ENCODE measurements around the gene TARBP1. TPM values are rescaled to one million over a fixed set of nuclear protein-coding genes. Genes with fewer than 3 reads are reported as not detected.

Gene TARBP1
- total RNA-seq, 4 donors from 2014 or later = 19.9 to 44.4 (median 27.6) TPM

- peaks cover 8 to 24% (median 14%) of the 10 kb centered on the region in 4 donors for H3K4me1 ChIP-seq
- H3K4me3 ChIP-seq = no peak overlapping the region
- in situ Hi-C loops (cut with MboI; ENCODE audit: low pct_ligation_motif_present in 1 of 4, low pct_unique_long_range_greater_than_20kb in 1 of 4, low sequenced_read_pairs in 3 of 4) (no loop called here), intact Hi-C loops (cut with DNase I; ENCODE audit: low total_unique reads) (no loop called here)
- H3K27me3 ChIP-seq = no peaks in the 10 kb centered on the region
- H3K9me3 ChIP-seq = no peaks in the 10 kb centered on the region
- no peak overlapping the region for H3K27ac ChIP-seq
- no peak for DNase-seq
- no peak for TF ChIP-seq POLR2AphosphoS5 (IDR thresholded peaks at IDR 0.05)
- no peak for TF ChIP-seq POLR2A (IDR thresholded peaks at IDR 0.05)
- TF ChIP-seq CTCF (IDR thresholded peaks at IDR 0.05) = no peak
- TF ChIP-seq EP300 (IDR thresholded peaks at IDR 0.05; ENCODE audit: low read depth) = no peak
- H3K36me3 ChIP-seq = no peaks in the 10 kb centered on the region
- WGBS, 2 donors (ENCODE audit: low coverage in 1 of 2) = 58% methylated on average over 2 of the region's 2 CpGs; no CpG with 5 or more reads in 1 of the 2 donors
These were observed 107.6 kb downstream of the TARBP1 start for GRCh38 chr1:234371414-234371813.

GRCh38 chr1:234369784-234370183, 109.2 kb downstream of the TARBP1 start:
- Histone ChIP-seq H3K4me1 (peaks cover 8 to 16% (median 11%) of the 10 kb centered on the region in 4 donors), H3K27ac (no peak overlapping the region), H3K36me3 (no peaks in the 10 kb centered on the region), H3K9me3 (no peaks in the 10 kb centered on the region), H3K4me3 (no peak overlapping the region), H3K27me3 (no peaks in the 10 kb centered on the region)
- TF ChIP-seq POLR2AphosphoS5 (IDR thresholded peaks at IDR 0.05) (no peak), CTCF (IDR thresholded peaks at IDR 0.05) (no peak), POLR2A (IDR thresholded peaks at IDR 0.05) (no peak), EP300 (IDR thresholded peaks at IDR 0.05; ENCODE audit: low read depth) (no peak)
- in situ Hi-C loops (cut with MboI; ENCODE audit: low pct_ligation_motif_present in 1 of 4, low pct_unique_long_range_greater_than_20kb in 1 of 4, low sequenced_read_pairs in 3 of 4) (no loop called here), intact Hi-C loops (cut with DNase I; ENCODE audit: low total_unique reads) (no loop called here)
- no peak for DNase-seq
- 68 to 89% methylated on average over 1 of the region's 1 CpG for WGBS, 2 donors (ENCODE audit: low coverage in 1 of 2)

- H3K27me3 ChIP-seq = no peaks in the 10 kb centered on the region
- intact Hi-C loops (cut with DNase I; ENCODE audit: low total_unique reads) (no loop called here), in situ Hi-C loops (cut with MboI; ENCODE audit: low pct_ligation_motif_present in 1 of 4, low pct_unique_long_range_greater_than_20kb in 1 of 4, low sequenced_read_pairs in 3 of 4) (no loop called here)
- TF ChIP-seq POLR2A (IDR thresholded peaks at IDR 0.05) = no peak
- no peak for TF ChIP-seq CTCF (IDR thresholded peaks at IDR 0.05)
- no peak for TF ChIP-seq POLR2AphosphoS5 (IDR thresholded peaks at IDR 0.05)
- no peak for TF ChIP-seq EP300 (IDR thresholded peaks at IDR 0.05; ENCODE audit: low read depth)
- H3K9me3 ChIP-seq = no peaks in the 10 kb centered on the region
- WGBS, 2 donors (ENCODE audit: low coverage in 1 of 2) = 83 to 84% methylated on average over 3 of the region's 3 CpGs
- no peaks in the 10 kb centered on the region for H3K36me3 ChIP-seq
- no peak overlapping the region for H3K4me3 ChIP-seq
- H3K4me1 ChIP-seq = peaks cover under 1 to 8% (median 6%) of the 10 kb centered on the region in 4 donors
- no peak for DNase-seq
- no peak overlapping the region for H3K27ac ChIP-seq
These were observed 109.9 kb downstream of the TARBP1 start for GRCh38 chr1:234369033-234369430.

GRCh38 chr1:234368320-234369032, 110.5 kb downstream of the TARBP1 start:
- Histone ChIP-seq H3K27ac (no peak overlapping the region), H3K9me3 (no peaks in the 10 kb centered on the region), H3K4me1 (peaks cover 0 to 8% (median 6%) of the 10 kb centered on the region in 4 donors), H3K36me3 (no peaks in the 10 kb centered on the region), H3K27me3 (no peaks in the 10 kb centered on the region), H3K4me3 (no peak overlapping the region)
- in situ Hi-C loops (cut with MboI; ENCODE audit: low pct_ligation_motif_present in 1 of 4, low pct_unique_long_range_greater_than_20kb in 1 of 4, low sequenced_read_pairs in 3 of 4) (no loop called here), intact Hi-C loops (cut with DNase I; ENCODE audit: low total_unique reads) (no loop called here)
- 70 to 81% methylated on average over 12 of the region's 12 CpGs for WGBS, 2 donors (ENCODE audit: low coverage in 1 of 2)
- TF ChIP-seq POLR2AphosphoS5 (IDR thresholded peaks at IDR 0.05) = no peak
- TF ChIP-seq CTCF (IDR thresholded peaks at IDR 0.05) = no peak
- TF ChIP-seq EP300 (IDR thresholded peaks at IDR 0.05; ENCODE audit: low read depth) = no peak
- TF ChIP-seq POLR2A (IDR thresholded peaks at IDR 0.05) = no peak
- DNase-seq = no peak

All from transverse colon (tissue), 4 donors.